GM18909 (cell line): ENCODE data around the gene CAPNS2.
"Not testable (repeated sequence)": the region's sequence is repeated elsewhere in the genome, so short reads cannot be mapped to it uniquely, and the experiment has no call there.

Experiments used
- ATAC-seq: cut with Tn5 transposase; IDR thresholded peaks from one replicate; pipeline ENCODE4 v1.9.1; 2021; ENCODE audit warnings: mild to moderate bottlenecking; ENCODE audit not compliant: unreplicated experiment, poor library complexity

CAPNS2 gene

GRCh38 chr16:55565086-55565485 is 1.4 kb upstream of the CAPNS2 start:
- ATAC-seq, result no peak

- no peak for ATAC-seq
Observed at GRCh38 chr16:55567382-55567781, 898 bp downstream of the CAPNS2 start.

GRCh38 chr16:55568207-55568606 is 1.7 kb downstream of the CAPNS2 start:
- no peak for ATAC-seq

- ATAC-seq, result no peak
Observed at GRCh38 chr16:55569025-55569424, 2.5 kb downstream of the CAPNS2 start.

GRCh38 chr16:55570159-55570558 is 3.7 kb downstream of the CAPNS2 start:
- ATAC-seq, result no peak

- no peak for ATAC-seq
Observed at GRCh38 chr16:55571191-55571897, 4.9 kb downstream of the CAPNS2 start.

GRCh38 chr16:55572439-55572838 is 6.0 kb downstream of the CAPNS2 start:
- no peak for ATAC-seq

GRCh38 chr16:55574811-55575210 is 8.3 kb downstream of the CAPNS2 start:
- no peak for ATAC-seq

- no peak for ATAC-seq
Observed at GRCh38 chr16:55575496-55575895, 9.0 kb downstream of the CAPNS2 start.

GRCh38 chr16:55576384-55576783 is 9.9 kb downstream of the CAPNS2 start:
- ATAC-seq, result no peak

- no peak for ATAC-seq
Observed at GRCh38 chr16:55577887-55578286, 11.4 kb downstream of the CAPNS2 start.

GRCh38 chr16:55585631-55586030 is 19.1 kb downstream of the CAPNS2 start:
- no peak for ATAC-seq

GRCh38 chr16:55588799-55589198 is 22.3 kb downstream of the CAPNS2 start:
- no peak for ATAC-seq

- no peak for ATAC-seq
Observed at GRCh38 chr16:55592306-55592705, 25.8 kb downstream of the CAPNS2 start.

GRCh38 chr16:55597928-55598327 is 31.4 kb downstream of the CAPNS2 start:
- ATAC-seq, result no peak

- no peak for ATAC-seq
Observed at GRCh38 chr16:55605754-55606336, 39.4 kb downstream of the CAPNS2 start.

GRCh38 chr16:55613613-55614335 is 47.3 kb downstream of the CAPNS2 start:
- ATAC-seq, result no peak

GRCh38 chr16:55615071-55615470 is 48.6 kb downstream of the CAPNS2 start:
- no peak for ATAC-seq

GRCh38 chr16:55615670-55616069 is 49.2 kb downstream of the CAPNS2 start:
- not testable (repeated sequence) for ATAC-seq
